ENCODE data around the gene PIM2. TPM values are rescaled to one million over a fixed set of nuclear protein-coding genes. Genes with fewer than 3 reads are reported as not detected.

Gene PIM2
- total and polyA plus RNA-seq, 9 of the 15 experiments (the other 6 are each of a cell fraction or from before 2014, with no cell fraction given), result 67.6 to 191 (median 108) TPM

GRCh38 chrX:48961585-48962091 is 42.8 kb upstream of the PIM2 start (continued):
- no peak for TF ChIP-seq RERE (CRISPR knock-in tag; IDR thresholded peaks at IDR 0.05; ENCODE audit: borderline replicate concordance)
- no peak for TF ChIP-seq ZNF140 (CRISPR knock-in tag; IDR thresholded peaks at IDR 0.05)
- TF ChIP-seq, protein P1, sequence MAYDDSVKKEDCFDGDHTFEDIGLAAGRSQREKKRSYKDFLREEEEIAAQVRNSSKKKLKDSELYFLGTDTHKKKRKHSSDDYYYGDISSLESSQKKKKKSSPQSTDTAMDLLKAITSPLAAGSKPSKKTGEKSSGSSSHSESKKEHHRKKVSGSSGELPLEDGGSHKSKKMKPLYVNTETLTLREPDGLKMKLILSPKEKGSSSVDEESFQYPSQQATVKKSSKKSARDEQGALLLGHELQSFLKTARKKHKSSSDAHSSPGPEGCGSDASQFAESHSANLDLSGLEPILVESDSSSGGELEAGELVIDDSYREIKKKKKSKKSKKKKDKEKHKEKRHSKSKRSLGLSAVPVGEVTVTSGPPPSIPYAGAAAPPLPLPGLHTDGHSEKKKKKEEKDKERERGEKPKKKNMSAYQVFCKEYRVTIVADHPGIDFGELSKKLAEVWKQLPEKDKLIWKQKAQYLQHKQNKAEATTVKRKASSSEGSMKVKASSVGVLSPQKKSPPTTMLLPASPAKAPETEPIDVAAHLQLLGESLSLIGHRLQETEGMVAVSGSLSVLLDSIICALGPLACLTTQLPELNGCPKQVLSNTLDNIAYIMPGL (CRISPR knock-in tag; IDR thresholded peaks at IDR 0.05), result no peak
- TF ChIP-seq, protein P2, sequence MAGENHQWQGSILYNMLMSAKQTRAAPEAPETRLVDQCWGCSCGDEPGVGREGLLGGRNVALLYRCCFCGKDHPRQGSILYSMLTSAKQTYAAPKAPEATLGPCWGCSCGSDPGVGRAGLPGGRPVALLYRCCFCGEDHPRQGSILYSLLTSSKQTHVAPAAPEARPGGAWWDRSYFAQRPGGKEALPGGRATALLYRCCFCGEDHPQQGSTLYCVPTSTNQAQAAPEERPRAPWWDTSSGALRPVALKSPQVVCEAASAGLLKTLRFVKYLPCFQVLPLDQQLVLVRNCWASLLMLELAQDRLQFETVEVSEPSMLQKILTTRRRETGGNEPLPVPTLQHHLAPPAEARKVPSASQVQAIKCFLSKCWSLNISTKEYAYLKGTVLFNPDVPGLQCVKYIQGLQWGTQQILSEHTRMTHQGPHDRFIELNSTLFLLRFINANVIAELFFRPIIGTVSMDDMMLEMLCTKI (IDR thresholded peaks at IDR 0.05; ENCODE audit: partially characterized antibody), result no peak
- TF ChIP-seq PCBP1 (IDR thresholded peaks at IDR 0.05; ENCODE audit: low read depth, low read length, poor library complexity, severe bottlenecking), result no peak
- TF ChIP-seq CREM (IDR thresholded peaks at IDR 0.05; ENCODE audit: low read depth), result peak; percentile 67
- no peak for TF ChIP-seq NFE2L1 (tag; IDR thresholded peaks at IDR 0.05; ENCODE audit: borderline replicate concordance, low read depth)
- TF ChIP-seq EP300 (IDR thresholded peaks at IDR 0.05; ENCODE audit: low read length), result peak; percentile 71
- TF ChIP-seq RCOR1 (IDR thresholded peaks at IDR 0.05; ENCODE audit: borderline replicate concordance in 1 of 2, low read depth in 2 of 2, low read length in 2 of 2), result peak; percentile 58 to 73; a peak in 2 of 4 replicates
- no peak for TF ChIP-seq GTF2E2 (tag; IDR thresholded peaks at IDR 0.05)
- no peak for TF ChIP-seq ZNF830 (CRISPR knock-in tag; IDR thresholded peaks at IDR 0.05)
- no peak for TF ChIP-seq HNRNPK (IDR thresholded peaks at IDR 0.05; ENCODE audit: low read depth, low read length, poor library complexity, severe bottlenecking)
- TF ChIP-seq, protein P3, sequence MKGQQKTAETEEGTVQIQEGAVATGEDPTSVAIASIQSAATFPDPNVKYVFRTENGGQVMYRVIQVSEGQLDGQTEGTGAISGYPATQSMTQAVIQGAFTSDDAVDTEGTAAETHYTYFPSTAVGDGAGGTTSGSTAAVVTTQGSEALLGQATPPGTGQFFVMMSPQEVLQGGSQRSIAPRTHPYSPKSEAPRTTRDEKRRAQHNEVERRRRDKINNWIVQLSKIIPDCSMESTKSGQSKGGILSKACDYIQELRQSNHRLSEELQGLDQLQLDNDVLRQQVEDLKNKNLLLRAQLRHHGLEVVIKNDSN (CRISPR knock-in tag; IDR thresholded peaks at IDR 0.05), result no peak
- TF ChIP-seq, protein P4, sequence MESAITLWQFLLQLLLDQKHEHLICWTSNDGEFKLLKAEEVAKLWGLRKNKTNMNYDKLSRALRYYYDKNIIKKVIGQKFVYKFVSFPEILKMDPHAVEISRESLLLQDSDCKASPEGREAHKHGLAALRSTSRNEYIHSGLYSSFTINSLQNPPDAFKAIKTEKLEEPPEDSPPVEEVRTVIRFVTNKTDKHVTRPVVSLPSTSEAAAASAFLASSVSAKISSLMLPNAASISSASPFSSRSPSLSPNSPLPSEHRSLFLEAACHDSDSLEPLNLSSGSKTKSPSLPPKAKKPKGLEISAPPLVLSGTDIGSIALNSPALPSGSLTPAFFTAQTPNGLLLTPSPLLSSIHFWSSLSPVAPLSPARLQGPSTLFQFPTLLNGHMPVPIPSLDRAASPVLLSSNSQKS (CRISPR knock-in tag; IDR thresholded peaks at IDR 0.05), result no peak
- no peak for TF ChIP-seq ZNF134 (CRISPR knock-in tag; conservative IDR thresholded peaks at IDR 0.05)
- TF ChIP-seq PCBP2 (IDR thresholded peaks at IDR 0.05; ENCODE audit: low read depth, low read length, poor library complexity, severe bottlenecking), result no peak
- TF ChIP-seq FOXJ2 (tag; IDR thresholded peaks at IDR 0.05), result 0 out of 2 replicates have a peak, but pooled peaks have one; percentile 40
- TF ChIP-seq ZNF184 (CRISPR knock-in tag; IDR thresholded peaks at IDR 0.05), result no peak

Measured in K562 (cell line).